H9 (cell line): ENCODE measurements around the gene NRXN3. TPM values are rescaled to one million over a fixed set of nuclear protein-coding genes. Genes with fewer than 3 reads are reported as not detected.

ENCODE experiments used
- DNase-seq: peaks from one replicate; pipeline ENCODE4 v3.0.0-alpha.2; 2017
- H2AFZ ChIP-seq: one replicate; pipeline ENCODE4 v1.6.1; 2013; ENCODE audit warnings: mild to moderate bottlenecking, low read length, control low read depth, moderate library complexity
- H2AK5ac ChIP-seq: 2 replicates; pipeline ENCODE4 v1.6.1; 2013; ENCODE audit warnings: low read length, control low read depth, mixed read lengths; ENCODE audit not compliant: insufficient read length
- H2BK120ac ChIP-seq: one replicate; pipeline ENCODE4 v1.6.1; 2013; ENCODE audit warnings: low read depth, mild to moderate bottlenecking, low read length, control low read depth, inconsistent platforms; ENCODE audit not compliant: poor library complexity, severe bottlenecking
- H2BK12ac ChIP-seq: 2 replicates; pipeline ENCODE4 v1.6.1; 2013; ENCODE audit warnings: low read length, control low read depth, mixed read lengths, low read depth; ENCODE audit not compliant: insufficient read length
- H2BK15ac ChIP-seq: 2 replicates; pipeline ENCODE4 v1.6.1; 2013; ENCODE audit warnings: low read depth, low read length, control low read depth
- H2BK20ac ChIP-seq: one replicate; pipeline ENCODE4 v1.6.1; 2013; ENCODE audit warnings: low read depth, mild to moderate bottlenecking, low read length, control low read depth, inconsistent platforms; ENCODE audit not compliant: poor library complexity, severe bottlenecking
- H2BK5ac ChIP-seq: 2 replicates; pipeline ENCODE4 v1.6.1; 2013; ENCODE audit warnings: low read length, control low read depth, mixed read lengths; ENCODE audit not compliant: insufficient read length
- H3K14ac ChIP-seq: 2 replicates; pipeline ENCODE4 v1.6.1; 2013; ENCODE audit warnings: low read length, control low read depth; ENCODE audit not compliant: insufficient read depth
- H3K18ac ChIP-seq: 2 replicates; pipeline ENCODE4 v1.6.1; 2013; ENCODE audit warnings: low read depth, mild to moderate bottlenecking, mixed read lengths, low read length, control low read depth; ENCODE audit not compliant: insufficient read length
- H3K23ac ChIP-seq: 2 replicates; pipeline ENCODE4 v1.6.1; 2013; ENCODE audit warnings: low read length, control low read depth, mixed read lengths, low read depth; ENCODE audit not compliant: insufficient read length
- H3K23me2 ChIP-seq: 2 replicates; pipeline ENCODE4 v1.6.1; 2013; ENCODE audit warnings: low read depth, mild to moderate bottlenecking, mixed read lengths, low read length, control low read depth; ENCODE audit not compliant: insufficient read length, poor library complexity, severe bottlenecking
- H3K27ac ChIP-seq: 2 replicates; pipeline ENCODE4 v1.5.1; 2013; ENCODE audit warnings: low read length, control low read depth, mixed read lengths, low read depth; ENCODE audit not compliant: insufficient read length
- H3K27me3 ChIP-seq: 2 replicates; pipeline ENCODE4 v1.6.1; 2013; ENCODE audit warnings: low read length, control low read depth, inconsistent platforms; ENCODE audit not compliant: insufficient read depth
- H3K4ac ChIP-seq: 2 replicates; pipeline ENCODE4 v1.6.1; 2013; ENCODE audit warnings: low read depth, mild to moderate bottlenecking, control low read depth, inconsistent platforms, low read length, moderate library complexity
- H3K4me1 ChIP-seq: 2 replicates; pipeline ENCODE4 v1.6.1; 2013; ENCODE audit warnings: low read length, control low read depth, inconsistent platforms; ENCODE audit not compliant: insufficient read depth
- H3K4me2 ChIP-seq: 2 replicates; pipeline ENCODE4 v1.6.1; 2013; ENCODE audit warnings: low read length, control low read depth, mixed read lengths; ENCODE audit not compliant: insufficient read length, insufficient read depth
- H3K56ac ChIP-seq: 2 replicates; pipeline ENCODE4 v1.6.1; 2013; ENCODE audit warnings: low read depth, mild to moderate bottlenecking, mixed read lengths, low read length, control low read depth; ENCODE audit not compliant: insufficient read length
- H3K79me1 ChIP-seq: 2 replicates; pipeline ENCODE4 v1.6.1; 2013; ENCODE audit warnings: low read depth, mild to moderate bottlenecking, moderate library complexity, low read length, control low read depth, inconsistent platforms; ENCODE audit not compliant: insufficient read depth, poor library complexity, severe bottlenecking
- H3K79me2 ChIP-seq: 2 replicates; pipeline ENCODE4 v1.6.1; 2013; ENCODE audit warnings: low read length, control low read depth, inconsistent platforms; ENCODE audit not compliant: insufficient read depth
- H3K9ac ChIP-seq: 2 replicates; pipeline ENCODE4 v1.6.1; 2013; ENCODE audit warnings: low read length, control low read depth, mixed read lengths; ENCODE audit not compliant: insufficient read length; ENCODE audit errors: extremely low read depth
- H3K9me3 ChIP-seq: one replicate; pipeline ENCODE4 v1.6.1; 2013; ENCODE audit warnings: low read depth, low read length, inconsistent platforms; ENCODE audit not compliant: control insufficient read depth
- H3T11ph ChIP-seq: one replicate; pipeline ENCODE4 v1.6.1; 2013; ENCODE audit warnings: mild to moderate bottlenecking, low read length, control low read depth, inconsistent platforms
- H4K20me1 ChIP-seq: one replicate; pipeline ENCODE4 v1.6.1; 2013; ENCODE audit not compliant: control insufficient read depth, insufficient read length, insufficient read depth
- H4K5ac ChIP-seq: 2 replicates; pipeline ENCODE4 v1.6.1; 2013; ENCODE audit warnings: low read depth, mild to moderate bottlenecking, mixed read lengths, low read length, control low read depth; ENCODE audit not compliant: insufficient read length
- H4K8ac ChIP-seq: replicated peaks from 2 replicates; pipeline ENCODE4 v1.6.1; 2013; ENCODE audit warnings: low read length, control low read depth, mixed read lengths, low read depth; ENCODE audit not compliant: insufficient read length
- H4K91ac ChIP-seq: 2 replicates; pipeline ENCODE4 v1.6.1; 2013; ENCODE audit warnings: low read depth, mild to moderate bottlenecking, moderate library complexity, mixed read lengths, low read length, control low read depth; ENCODE audit not compliant: insufficient read length
- H3K27ac Mint-ChIP-seq, 3 experiments: 2 replicates in 2 of 3; 3 replicates in 1 of 3; pipeline ENCODE4 v1.8.0; 2020 to 2021; ENCODE audit warnings: mixed read lengths in 3 of 3, mild to moderate bottlenecking in 1 of 3, moderate library complexity in 1 of 3
- H3K27me3 Mint-ChIP-seq: 2 replicates; pipeline ENCODE4 v1.8.0; 2021; ENCODE audit warnings: low read depth, mild to moderate bottlenecking, moderate library complexity, mixed read lengths
- H3K36me3 Mint-ChIP-seq, 3 experiments: 2 replicates in 2 of 3; 3 replicates in 1 of 3; pipeline ENCODE4 v1.8.0; 2020 to 2021; ENCODE audit warnings: low read depth in 3 of 3, mixed read lengths in 3 of 3; ENCODE audit not compliant: insufficient read depth in 1 of 3
- H3K4me1 Mint-ChIP-seq, 2 experiments: 2 replicates each; pipeline ENCODE4 v1.8.0; 2020; ENCODE audit warnings: mixed read lengths in 2 of 2
- H3K4me3 Mint-ChIP-seq, 2 experiments: 2 replicates in 1 of 2; 3 replicates in 1 of 2; pipeline ENCODE4 v1.8.0; 2020 to 2021; ENCODE audit warnings: mild to moderate bottlenecking in 2 of 2, mixed read lengths in 2 of 2, moderate library complexity in 1 of 2
- H3K9me3 Mint-ChIP-seq, 2 experiments: 2 replicates in 1 of 2; 3 replicates in 1 of 2; pipeline ENCODE4 v1.8.0; 2020; ENCODE audit warnings: mild to moderate bottlenecking in 2 of 2, mixed read lengths in 2 of 2, moderate library complexity in 1 of 2
- WGBS: extraction: QIAGEN DNeasy Blood & Tissue Kit; methylation state at CpG from one replicate; pipeline ENCODE4 v1.1.7; 2013; ENCODE audit warnings: missing lambda C conversion rate, low lambda C conversion rate, mixed read lengths; ENCODE audit not compliant: insufficient read length; ENCODE audit errors: extremely low coverage; 5-methylcytosine and 5-hydroxymethylcytosine counted together
- total RNA-seq: library from RNA; stranded (reverse); gene quantifications from 2 replicates; pipeline ENCODE4 v1.2.1, GENCODE V29; 2021
- TF ChIP-seq, protein P1 (sequence below): fragments of 200-600 bp; sonication (generic); conservative IDR thresholded peaks from 3 replicates; pipeline ENCODE4 v1.8.0; 2021; ENCODE audit warnings: antibody characterized with exemption, mild to moderate bottlenecking

NRXN3 gene
- total RNA-seq, 1 experiment from 2014 or later, result 1.8 TPM

DNA sequence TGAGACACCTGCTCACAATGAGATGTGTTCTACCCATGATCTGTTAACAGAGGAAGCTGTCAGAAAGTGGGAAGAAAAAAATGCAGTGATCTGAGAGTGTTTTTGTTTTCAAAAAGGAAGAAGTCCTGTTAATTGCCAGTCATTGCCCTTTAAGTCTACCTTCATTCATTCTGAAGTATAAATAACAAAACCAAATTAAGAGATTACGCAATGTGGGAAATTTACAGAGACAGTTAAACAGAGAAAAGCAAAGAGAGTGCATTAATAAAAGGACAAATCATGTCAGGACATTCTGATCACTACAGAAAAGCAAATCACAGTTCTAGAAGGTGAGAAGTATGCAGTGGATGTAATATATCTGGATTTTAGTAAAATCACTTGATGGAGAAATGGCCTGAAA, 154.2 kb downstream of the NRXN3 start:
- TF ChIP-seq, protein P1, sequence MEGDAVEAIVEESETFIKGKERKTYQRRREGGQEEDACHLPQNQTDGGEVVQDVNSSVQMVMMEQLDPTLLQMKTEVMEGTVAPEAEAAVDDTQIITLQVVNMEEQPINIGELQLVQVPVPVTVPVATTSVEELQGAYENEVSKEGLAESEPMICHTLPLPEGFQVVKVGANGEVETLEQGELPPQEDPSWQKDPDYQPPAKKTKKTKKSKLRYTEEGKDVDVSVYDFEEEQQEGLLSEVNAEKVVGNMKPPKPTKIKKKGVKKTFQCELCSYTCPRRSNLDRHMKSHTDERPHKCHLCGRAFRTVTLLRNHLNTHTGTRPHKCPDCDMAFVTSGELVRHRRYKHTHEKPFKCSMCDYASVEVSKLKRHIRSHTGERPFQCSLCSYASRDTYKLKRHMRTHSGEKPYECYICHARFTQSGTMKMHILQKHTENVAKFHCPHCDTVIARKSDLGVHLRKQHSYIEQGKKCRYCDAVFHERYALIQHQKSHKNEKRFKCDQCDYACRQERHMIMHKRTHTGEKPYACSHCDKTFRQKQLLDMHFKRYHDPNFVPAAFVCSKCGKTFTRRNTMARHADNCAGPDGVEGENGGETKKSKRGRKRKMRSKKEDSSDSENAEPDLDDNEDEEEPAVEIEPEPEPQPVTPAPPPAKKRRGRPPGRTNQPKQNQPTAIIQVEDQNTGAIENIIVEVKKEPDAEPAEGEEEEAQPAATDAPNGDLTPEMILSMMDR, result no peak
- no peak overlapping the region for H3K4me3 Mint-ChIP-seq
- H3K4me1 ChIP-seq, result peaks cover 2% of the 10 kb centered on the region; the same call in 1 of the 2 replicates
- no peak for DNase-seq
- no peak overlapping the region for H2AK5ac ChIP-seq
- no peak overlapping the region for H4K8ac ChIP-seq
- H2BK20ac ChIP-seq, result no peak overlapping the region
- H4K20me1 ChIP-seq, result no peaks in the 10 kb centered on the region
- no peak overlapping the region for H3K27ac ChIP-seq
- no peak overlapping the region for H2BK120ac ChIP-seq
- no peaks in the 10 kb centered on the region for H3K27me3 Mint-ChIP-seq
- H3K14ac ChIP-seq, result no peak overlapping the region
- no peaks in the 10 kb centered on the region for H3K36me3 Mint-ChIP-seq
- WGBS, result no CpG with 5 or more reads among the region's 1 CpG
- no peak overlapping the region for H3K9ac ChIP-seq
- no peaks in the 10 kb centered on the region for H3K79me1 ChIP-seq
- no peak overlapping the region for H3K4me2 ChIP-seq
- H3K9me3 ChIP-seq, result no peaks in the 10 kb centered on the region
- no peak overlapping the region for H3T11ph ChIP-seq
- H4K5ac ChIP-seq, result no peak overlapping the region
- peaks cover 25 to 30% of the 10 kb centered on the region in 2 experiments for H3K4me1 Mint-ChIP-seq
- H2AFZ ChIP-seq, result no peak overlapping the region
- H3K23ac ChIP-seq, result no peak overlapping the region
- H3K56ac ChIP-seq, result no peak overlapping the region
- H3K27me3 ChIP-seq, result no peaks in the 10 kb centered on the region
- H3K18ac ChIP-seq, result no peak overlapping the region
- no peak overlapping the region for H4K91ac ChIP-seq
- no peak overlapping the region for H3K4ac ChIP-seq
- no peak overlapping the region for H2BK5ac ChIP-seq
- no peaks in the 10 kb centered on the region for H3K23me2 ChIP-seq
- no peak overlapping the region for H3K27ac Mint-ChIP-seq
- no peak overlapping the region for H2BK15ac ChIP-seq
- no peaks in the 10 kb centered on the region for H3K79me2 ChIP-seq
- no peak overlapping the region for H2BK12ac ChIP-seq
- no peaks in the 10 kb centered on the region for H3K9me3 Mint-ChIP-seq
